Hypothalamus (tissue), 51 donors: ENCODE results near the gene BMP2K.
A peak's percentile ranks its signal among the peaks of the same experiment; 100 is the strongest.
"Not testable (repeated sequence)": the region's sequence is repeated elsewhere in the genome, so short reads cannot be mapped to it uniquely, and the experiment has no call there.

Experiments
- DNase-seq, 51 donors: peaks; one replicate each; lab custom pipeline; 2025; lab: John Stamatoyannopoulos, UW

The BMP2K gene

GRCh38 chr4:78846258-78846657 is 70.1 kb downstream of the BMP2K start:
- DNase-seq, result no peak

GRCh38 chr4:78862314-78862737 is 86.2 kb downstream of the BMP2K start:
- no peak for DNase-seq

GRCh38 chr4:78863254-78863869 is 87.2 kb downstream of the BMP2K start:
- DNase-seq, result no peak

DNA sequence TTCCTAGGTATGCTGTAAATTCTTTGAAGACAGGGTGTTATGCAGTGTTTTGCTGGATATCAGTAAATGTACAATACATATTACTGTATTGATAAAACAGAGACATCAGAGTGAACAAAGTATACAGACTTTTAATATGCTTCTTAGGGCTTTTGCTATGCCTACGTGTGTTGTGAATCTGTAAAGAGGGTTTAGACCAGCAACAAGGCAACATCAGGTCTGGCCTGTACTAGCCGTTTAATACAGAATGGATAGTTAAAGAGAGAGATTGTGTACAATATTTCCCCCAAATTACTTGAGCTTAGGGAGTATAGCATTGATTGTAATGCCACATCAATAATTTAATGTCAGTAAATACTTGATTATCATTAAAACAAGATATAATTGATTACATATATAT is 87.8 kb downstream of the BMP2K start:
- no peak for DNase-seq

DNA sequence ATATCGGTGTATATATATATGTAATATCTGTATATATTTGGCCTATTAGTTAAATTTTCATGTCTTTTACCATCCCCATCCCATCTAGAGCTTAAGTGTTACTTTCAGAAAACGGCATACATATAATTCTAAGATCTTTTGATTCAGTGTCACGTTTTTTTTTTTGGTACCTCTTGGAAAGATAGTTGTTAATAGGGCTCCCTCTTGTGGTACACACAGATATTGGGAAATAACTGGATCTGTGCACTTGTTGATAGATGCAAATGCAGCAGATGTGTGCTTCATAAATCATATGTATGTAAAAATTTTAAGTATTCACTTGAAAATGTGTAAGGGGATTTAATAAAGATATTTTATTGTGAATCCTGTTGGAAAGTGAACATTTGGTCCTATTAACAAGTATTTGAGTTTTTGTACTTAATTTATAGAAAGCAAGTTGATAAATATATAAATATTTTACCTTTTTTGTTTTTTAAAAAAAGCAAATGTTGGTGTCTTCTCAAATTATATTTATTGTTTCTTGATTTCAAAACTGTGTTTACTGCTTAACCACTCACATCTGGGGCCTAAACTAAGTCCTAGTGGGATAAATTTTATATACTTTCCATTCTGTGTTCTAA is 88.4 kb downstream of the BMP2K start:
- peak in 2 of 51 donors; percentile 1 to 57 for DNase-seq

DNA sequence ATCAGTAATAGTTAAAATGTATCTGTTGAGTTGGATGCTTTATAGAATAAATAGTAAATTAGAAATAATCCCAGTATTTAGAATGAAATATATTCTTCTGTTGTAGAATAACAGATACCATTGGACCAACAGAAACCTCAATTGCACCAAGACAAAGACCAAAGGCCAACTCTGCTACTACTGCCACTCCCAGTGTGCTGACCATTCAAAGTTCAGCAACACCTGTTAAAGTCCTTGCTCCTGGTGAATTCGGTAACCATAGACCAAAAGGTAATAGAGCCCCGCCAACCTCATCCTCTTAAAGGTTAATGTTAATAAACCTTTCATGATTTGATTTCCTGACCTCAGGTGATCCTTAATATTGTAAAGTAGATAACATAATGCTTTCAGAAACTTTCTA is 89.3 kb downstream of the BMP2K start:
- no peak for DNase-seq

DNA sequence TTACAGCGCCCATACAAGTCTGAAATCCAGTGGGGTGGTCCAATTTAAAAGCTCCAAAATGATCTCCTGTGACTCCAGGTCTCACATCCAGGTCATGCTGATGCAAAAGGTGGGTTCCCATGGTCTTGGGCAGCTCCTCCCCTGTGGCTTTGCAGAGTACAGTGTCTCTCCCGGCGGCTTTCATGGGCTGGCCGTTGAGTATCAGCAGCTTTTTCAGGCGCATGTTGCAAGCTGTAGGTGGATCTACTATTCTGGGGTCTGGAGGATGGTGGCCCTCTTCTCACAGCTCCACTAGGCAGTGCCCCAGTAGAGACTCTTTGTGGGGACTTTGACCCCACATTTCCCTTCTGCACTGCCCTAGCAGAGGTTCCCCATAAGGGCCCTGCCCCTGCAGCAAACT is 92.6 kb downstream of the BMP2K start:
- DNase-seq, result not testable (repeated sequence)

DNA sequence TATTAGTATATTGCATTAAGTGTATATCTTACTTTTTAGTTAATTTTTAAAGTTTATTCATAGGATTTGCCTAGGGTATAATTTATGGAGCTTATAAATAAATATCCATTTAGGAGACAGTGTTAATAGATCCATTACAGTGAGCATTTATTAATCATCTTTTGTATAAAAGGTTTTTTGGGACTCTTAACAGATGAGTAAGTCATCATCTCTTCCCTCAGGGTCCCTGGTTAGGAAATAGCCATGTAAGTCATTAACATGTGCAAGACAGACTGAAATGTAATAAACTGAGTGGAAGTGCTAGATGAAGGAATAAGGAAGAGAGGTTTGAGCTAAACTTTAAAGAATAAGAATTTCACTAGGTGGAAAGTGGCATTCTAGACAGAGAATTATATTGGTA is 93.9 kb downstream of the BMP2K start:
- DNase-seq, result no peak

DNA sequence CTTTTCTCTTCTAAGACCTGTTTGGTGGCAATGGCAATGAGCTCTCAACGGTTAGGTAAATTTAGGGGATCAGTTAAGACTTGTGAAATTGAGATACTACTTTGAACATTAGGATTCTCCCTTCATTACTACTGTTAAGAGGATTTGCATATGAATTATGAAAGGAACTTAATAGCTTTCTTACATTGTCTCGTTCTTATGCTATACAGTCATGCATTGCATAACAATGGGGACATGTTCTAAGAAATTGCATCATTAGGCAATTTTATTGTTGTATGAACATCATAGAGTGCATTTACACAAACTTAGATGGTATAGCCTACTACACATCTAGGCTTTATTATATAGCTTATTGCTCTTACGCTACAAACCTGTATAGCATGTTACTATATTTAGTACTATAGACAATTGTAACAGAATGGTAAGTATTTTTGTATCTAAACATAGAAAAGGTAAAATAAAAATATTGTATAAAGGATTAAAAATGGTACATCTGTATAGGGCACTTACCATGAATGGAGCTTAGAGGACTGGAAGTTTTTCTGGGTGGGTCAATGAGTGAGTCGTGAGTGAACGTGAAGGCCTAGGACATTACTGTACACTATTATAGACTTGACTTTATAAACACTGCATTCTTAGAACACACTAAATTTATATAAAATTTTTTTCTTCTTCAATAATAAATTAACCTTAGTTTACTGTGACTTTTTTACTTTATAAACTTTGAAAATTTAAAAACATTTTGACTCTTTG is 100.6 kb downstream of the BMP2K start:
- no peak for DNase-seq

DNA sequence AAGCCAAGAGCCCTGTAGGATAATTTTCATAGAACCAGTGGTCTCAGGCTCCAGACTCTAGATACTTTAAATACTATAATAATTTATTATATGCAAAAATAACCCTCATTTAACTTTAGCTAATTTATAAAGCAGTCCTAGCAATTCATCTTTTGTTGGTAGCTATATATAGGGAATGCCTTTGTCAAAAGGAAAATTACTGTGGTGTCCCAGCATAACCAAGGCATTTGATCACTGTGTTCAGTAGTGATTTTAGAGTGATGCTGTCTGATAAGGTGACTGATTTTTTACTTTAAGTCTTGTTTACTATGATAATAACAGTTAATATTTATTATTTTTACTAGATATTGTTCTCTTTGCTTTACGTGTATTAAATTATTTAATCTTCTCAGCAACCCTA is 101.9 kb downstream of the BMP2K start:
- DNase-seq, result no peak

DNA sequence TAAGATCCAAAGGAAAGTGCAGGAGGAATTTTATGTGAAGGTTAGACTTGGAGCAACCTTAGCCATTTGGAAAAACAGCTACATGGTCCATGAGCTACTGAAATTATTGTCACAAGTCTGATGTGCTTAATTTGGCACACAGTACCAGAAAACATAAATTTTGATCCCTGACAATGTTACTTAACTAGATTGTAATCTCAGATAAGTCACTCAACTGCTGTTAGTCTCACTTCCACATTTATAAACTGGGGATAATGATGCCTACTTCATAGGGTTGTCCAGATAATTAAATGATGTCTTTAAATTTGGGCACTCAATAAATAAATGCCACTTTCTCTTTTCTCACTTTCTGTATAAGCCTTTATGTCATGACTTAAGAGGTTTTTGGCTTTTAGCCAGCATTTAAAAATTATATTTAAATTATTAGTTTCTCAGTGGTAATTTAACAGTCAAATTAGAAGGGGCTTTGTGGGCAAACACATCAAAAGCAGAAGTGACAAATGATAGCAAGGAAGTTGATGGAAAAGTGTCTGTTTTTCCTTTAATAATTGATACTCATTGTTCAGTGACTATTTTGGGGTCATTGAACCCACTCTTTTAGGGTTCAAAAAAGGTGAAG is 104.8 kb downstream of the BMP2K start:
- no peak for DNase-seq

GRCh38 chr4:78885598-78885997 is 109.4 kb downstream of the BMP2K start:
- no peak for DNase-seq

DNA sequence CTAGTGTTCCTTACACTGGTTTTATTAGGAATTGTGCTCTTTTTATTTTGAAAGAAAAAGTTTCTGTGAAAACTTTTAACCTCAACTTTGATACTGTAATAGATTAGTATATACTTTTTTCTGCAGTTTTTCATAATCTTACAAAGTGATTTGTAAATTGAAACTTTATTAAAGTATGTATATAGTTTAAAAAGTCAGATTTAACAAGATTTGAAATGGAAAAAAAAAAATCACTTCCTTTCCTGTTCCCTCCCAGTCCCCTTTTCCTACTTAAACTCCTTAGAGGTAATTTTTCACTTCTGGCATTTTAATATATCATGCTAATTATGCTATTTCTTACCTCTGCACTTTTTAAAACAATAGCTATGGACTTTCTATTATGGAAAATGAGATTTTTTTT is 113.8 kb downstream of the BMP2K start:
- DNase-seq, result no peak

DNA sequence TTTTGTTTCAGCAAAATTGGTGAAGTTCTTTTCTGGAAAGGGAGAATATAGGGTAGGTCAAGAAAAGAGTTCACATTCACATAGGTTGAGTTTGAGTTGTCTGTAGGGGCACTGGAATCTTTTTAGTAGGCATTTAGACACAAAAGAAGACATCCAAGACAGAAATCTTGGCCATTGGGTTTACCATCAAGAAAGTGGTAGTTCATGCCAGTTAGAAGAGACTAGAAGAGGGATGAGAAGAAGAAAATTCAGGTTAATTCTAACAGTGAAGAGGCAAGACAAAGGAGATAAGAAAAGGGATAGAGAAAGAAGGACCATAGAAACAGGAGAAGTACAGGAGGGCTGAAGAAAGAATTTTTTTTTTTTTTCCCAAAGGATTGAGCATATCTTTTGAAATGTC is 123.2 kb downstream of the BMP2K start:
- DNase-seq, result no peak

DNA sequence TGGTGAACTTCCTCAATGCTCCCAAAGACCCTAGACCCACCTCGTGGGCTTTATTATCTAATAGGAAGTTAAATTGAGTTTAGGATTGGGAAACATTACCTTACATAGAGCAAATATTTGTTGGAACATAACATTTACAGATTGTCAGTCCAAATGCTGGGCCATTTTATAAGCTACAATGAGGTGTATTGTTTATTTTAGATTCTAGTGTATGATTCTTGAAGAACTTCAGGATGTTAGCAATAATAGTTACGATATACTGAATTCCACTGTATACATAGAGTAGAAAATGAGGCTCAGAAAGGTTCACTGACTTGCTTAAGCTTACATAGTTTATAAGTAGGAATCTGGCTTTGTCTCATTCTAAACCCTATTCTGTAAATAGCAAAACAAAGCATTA is 125.7 kb downstream of the BMP2K start:
- no peak for DNase-seq

DNA sequence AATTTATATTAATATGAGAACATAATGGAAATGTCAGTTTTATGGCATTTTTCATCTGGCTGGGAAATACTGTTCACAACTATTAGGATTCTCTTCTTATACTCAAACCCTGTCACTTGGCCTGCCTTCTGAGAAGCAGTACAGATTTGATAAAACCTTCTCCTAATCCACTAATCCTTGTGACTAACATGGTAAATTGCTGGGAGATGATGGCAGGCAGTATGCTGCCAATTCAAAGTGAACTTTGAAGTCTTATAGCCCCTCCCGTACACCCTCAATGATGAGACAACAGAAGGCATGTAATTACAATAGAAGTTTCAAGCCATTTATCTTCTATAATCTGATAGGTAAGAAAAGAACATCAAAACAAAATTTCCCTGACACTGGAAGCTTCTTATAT is 126.1 kb downstream of the BMP2K start:
- no peak for DNase-seq

DNA sequence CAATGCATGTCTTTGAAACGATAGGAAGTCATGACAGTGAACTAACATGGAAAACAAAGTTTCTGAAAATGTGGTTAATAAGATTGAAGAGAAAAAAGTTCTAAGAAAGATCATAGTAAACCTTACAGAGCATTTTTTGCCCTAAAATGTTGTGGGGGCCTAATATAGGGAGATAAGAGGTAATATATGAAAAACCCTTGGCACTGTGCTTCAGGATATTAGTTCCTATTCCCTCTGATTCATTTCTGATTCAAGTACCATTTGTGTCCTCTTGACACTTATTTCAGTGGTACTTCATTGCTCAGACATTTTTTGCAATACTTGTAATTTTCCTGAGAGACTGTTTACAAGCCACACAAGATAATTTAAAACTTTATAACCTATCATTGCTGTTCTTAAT is 128.0 kb downstream of the BMP2K start:
- no peak for DNase-seq

- DNase-seq, result no peak
Measured at GRCh38 chr4:78907638-78908037, 131.5 kb downstream of the BMP2K start.

DNA sequence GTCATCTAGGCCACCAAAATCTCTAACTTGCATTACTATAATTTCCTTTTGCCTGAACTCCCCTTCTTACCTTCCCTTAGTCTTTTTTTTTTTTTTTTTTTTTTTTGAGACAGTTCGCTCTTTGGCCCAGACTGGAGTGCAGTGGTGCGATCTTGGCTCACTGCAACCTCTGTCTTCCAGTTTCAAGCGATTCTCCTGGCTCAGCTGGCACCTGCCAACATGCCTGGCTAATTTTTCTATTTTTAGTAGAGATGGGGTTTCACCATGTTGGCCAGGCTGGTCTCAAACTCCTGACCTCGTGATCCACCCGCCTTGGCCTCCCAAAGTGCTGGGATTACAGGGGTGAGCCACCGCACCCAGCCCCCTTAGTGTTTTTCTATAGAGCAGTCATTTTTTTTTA is 132.8 kb downstream of the BMP2K start:
- DNase-seq, result not testable (repeated sequence)

DNA sequence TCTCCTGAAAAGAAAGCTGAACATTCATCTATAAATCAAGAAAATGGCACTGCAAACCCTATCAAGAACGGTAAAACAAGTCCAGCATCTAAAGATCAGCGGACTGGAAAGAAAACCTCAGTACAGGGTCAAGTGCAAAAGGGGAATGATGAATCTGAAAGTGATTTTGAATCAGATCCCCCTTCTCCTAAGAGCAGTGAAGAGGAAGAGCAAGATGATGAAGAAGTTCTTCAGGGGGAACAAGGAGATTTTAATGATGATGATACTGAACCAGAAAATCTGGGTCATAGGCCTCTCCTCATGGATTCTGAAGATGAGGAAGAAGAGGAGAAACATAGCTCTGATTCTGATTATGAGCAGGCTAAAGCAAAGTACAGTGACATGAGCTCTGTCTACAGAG is 134.5 kb downstream of the BMP2K start:
- no peak for DNase-seq

DNA sequence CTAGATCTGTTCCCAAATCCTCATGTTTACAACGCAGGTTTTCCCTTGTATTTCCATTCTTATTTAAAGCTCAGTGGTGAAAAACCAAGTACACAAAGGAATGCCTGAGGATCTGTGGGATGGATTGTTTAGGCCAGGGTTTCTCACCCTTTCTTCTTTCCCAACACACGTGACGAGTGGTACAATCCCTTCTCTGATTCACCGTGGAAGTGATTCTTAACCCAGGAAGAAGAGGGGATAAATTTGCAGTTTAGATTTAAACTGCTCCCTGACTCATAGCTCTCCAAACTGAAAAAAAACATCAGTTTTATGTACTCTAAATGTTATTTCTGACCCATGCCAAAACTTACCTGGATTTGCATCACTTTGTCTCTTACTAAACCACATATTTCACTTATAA is 146.1 kb downstream of the BMP2K start:
- no peak for DNase-seq
